Measurements from ENCODE around the gene ZNF423. TPM values are rescaled to one million over a fixed set of nuclear protein-coding genes. Genes with fewer than 3 reads are reported as not detected.

ZNF423 gene
- total and polyA plus RNA-seq, 2 of the 13 experiments (the other 11 are each of a cell fraction or from before 2014, with no cell fraction given), result 0.07 to 0.31 TPM

DNA sequence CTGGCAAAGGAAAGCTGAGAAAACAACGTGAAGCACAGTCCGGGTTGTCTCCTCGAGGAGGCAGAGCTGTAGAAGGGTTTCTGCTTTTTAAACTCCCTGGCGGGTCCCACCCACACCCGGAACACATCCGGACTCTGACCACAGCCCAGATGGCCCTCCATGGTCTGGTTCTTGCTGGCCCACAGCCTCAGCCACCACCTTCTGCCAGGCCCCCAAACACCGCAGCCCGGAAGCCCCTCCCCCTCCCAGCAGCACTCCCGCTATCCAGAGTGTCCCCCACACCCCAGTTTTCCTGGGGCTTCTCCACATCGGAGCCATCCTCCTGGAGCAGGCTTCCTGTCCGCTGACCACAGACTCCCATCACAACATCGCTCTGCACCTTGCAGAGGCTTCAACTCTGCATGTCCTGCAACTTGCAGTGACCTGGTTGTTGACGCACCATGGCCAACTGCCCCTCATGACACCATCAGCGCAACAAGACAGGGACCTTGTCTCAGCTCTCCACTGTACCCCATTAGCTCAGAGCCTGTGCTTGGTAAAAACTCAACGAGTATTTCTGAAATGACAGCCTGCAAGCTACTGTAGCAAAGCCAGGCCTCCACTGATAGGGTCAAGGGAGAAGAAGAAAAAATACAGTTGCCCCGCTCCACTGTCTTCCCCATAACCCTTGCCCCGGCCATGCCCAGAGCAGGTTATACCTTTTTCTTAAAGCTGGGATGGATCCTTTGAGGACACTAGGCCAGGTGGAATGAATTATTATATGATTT is 352.5 kb downstream of the ZNF423 start:
- DNase-seq (ENCODE audit: low spot score) (no peak), FAIRE-seq (no peak), ATAC-seq (peak; percentile 60)
- in situ Hi-C loops (cut with HindIII; ENCODE audit: extremely low pct_ligation_motif_present, low pct_unique_long_range_greater_than_20kb), result no loop called here
- Histone ChIP-seq H4K20me1 (ENCODE audit: insufficient read depth, low read length) (no peaks in the 10 kb centered on the region), H3K4me1 (ENCODE audit: insufficient read depth, low read length) (peaks cover 22% of the 10 kb centered on the region), H3K9ac (ENCODE audit: insufficient read depth, low read depth, low read length) (no peak overlapping the region), H3K79me2 (ENCODE audit: insufficient read depth, low read length) (no peaks in the 10 kb centered on the region), H3K27ac (ENCODE audit: extremely low read length, insufficient read depth, low read length) (no peak overlapping the region), H2AFZ (ENCODE audit: low read length) (no peak overlapping the region), H3K4me3 (replicated peaks in 1 of 3; ENCODE audit: insufficient read depth in 1 of 3, low read depth in 2 of 3, low read length in 3 of 3) (peak overlapping the region in 2 of 3 experiments; percentile 4 to 16; a peak in 1 of 6 replicates), H3K9me3 (ENCODE audit: low read length) (no peaks in the 10 kb centered on the region), H3K27me3 (ENCODE audit: control insufficient read depth in 1 of 2, insufficient read depth in 2 of 2, low read length in 2 of 2) (no peaks in the 10 kb centered on the region; a peak in 2 of 5 replicates), H3K4me2 (ENCODE audit: low read depth, low read length) (peak overlapping the region; percentile 52), H3K36me3 (replicated peaks in 1 of 2; ENCODE audit: control insufficient read depth in 1 of 2, insufficient read depth in 2 of 2, low read length in 2 of 2) (no peaks in the 10 kb centered on the region)
- 30% methylated on average over 14 of the region's 17 CpGs for WGBS (ENCODE audit: low lambda C conversion rate)
- intact Hi-C loops (cut with micrococcal nuclease; ENCODE audit: unreplicated experiment), result no loop called here
- CTCF ChIA-PET (ENCODE audit: low intra/inter-chr PET ratio, low total read pairs), result no interaction called here
- BruUV-seq (replicated peaks), result no TSS peak
- POLR2A ChIA-PET, result no interaction called here
- TF ChIP-seq ZNF292 (CRISPR knock-in tag; IDR thresholded peaks at IDR 0.05; ENCODE audit: borderline replicate concordance, low read depth), result peak; percentile 28; the same call in 1 of the 2 replicates
- TF ChIP-seq ZNF773 (CRISPR knock-in tag; IDR thresholded peaks at IDR 0.05; ENCODE audit: borderline replicate concordance), result no peak
- TF ChIP-seq, protein P1, sequence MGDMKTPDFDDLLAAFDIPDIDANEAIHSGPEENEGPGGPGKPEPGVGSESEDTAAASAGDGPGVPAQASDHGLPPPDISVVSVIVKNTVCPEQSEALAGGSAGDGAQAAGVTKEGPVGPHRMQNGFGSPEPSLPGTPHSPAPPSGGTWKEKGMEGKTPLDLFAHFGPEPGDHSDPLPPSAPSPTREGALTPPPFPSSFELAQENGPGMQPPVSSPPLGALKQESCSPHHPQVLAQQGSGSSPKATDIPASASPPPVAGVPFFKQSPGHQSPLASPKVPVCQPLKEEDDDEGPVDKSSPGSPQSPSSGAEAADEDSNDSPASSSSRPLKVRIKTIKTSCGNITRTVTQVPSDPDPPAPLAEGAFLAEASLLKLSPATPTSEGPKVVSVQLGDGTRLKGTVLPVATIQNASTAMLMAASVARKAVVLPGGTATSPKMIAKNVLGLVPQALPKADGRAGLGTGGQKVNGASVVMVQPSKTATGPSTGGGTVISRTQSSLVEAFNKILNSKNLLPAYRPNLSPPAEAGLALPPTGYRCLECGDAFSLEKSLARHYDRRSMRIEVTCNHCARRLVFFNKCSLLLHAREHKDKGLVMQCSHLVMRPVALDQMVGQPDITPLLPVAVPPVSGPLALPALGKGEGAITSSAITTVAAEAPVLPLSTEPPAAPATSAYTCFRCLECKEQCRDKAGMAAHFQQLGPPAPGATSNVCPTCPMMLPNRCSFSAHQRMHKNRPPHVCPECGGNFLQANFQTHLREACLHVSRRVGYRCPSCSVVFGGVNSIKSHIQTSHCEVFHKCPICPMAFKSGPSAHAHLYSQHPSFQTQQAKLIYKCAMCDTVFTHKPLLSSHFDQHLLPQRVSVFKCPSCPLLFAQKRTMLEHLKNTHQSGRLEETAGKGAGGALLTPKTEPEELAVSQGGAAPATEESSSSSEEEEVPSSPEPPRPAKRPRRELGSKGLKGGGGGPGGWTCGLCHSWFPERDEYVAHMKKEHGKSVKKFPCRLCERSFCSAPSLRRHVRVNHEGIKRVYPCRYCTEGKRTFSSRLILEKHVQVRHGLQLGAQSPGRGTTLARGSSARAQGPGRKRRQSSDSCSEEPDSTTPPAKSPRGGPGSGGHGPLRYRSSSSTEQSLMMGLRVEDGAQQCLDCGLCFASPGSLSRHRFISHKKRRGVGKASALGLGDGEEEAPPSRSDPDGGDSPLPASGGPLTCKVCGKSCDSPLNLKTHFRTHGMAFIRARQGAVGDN (CRISPR knock-in tag; IDR thresholded peaks at IDR 0.05), result 0 out of 2 replicates have a peak, but pooled peaks have one; percentile 13
- TF ChIP-seq ATF1 (CRISPR knock-in tag; IDR thresholded peaks at IDR 0.05), result no peak
- TF ChIP-seq, protein P2, sequence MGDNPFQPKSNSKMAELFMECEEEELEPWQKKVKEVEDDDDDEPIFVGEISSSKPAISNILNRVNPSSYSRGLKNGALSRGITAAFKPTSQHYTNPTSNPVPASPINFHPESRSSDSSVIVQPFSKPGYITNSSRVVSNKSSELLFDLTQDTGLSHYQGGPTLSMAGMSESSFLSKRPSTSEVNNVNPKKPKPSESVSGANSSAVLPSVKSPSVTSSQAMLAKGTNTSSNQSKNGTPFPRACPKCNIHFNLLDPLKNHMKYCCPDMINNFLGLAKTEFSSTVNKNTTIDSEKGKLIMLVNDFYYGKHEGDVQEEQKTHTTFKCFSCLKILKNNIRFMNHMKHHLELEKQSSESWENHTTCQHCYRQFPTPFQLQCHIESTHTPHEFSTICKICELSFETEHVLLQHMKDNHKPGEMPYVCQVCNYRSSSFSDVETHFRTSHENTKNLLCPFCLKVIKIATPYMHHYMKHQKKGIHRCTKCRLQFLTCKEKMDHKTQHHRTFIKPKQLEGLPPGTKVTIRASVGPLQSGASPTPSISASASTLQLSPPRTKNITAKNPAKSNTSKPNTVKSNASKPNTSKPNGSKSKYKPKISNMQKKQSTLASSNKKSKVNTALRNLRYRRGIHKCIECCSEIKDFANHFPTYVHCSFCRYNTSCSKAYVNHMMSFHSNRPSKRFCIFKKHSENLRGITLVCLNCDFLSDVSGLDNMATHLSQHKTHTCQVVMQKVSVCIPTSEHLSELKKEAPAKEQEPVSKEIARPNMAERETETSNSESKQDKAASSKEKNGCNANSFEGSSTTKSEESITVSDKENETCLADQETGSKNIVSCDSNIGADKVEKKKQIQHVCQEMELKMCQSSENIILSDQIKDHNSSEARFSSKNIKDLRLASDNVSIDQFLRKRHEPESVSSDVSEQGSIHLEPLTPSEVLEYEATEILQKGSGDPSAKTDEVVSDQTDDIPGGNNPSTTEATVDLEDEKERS (CRISPR knock-in tag; IDR thresholded peaks at IDR 0.05), result 0 out of 2 replicates have a peak, but pooled peaks have one; percentile 33
- TF ChIP-seq ZMYM3 (CRISPR knock-in tag; IDR thresholded peaks at IDR 0.05), result 0 out of 2 replicates have a peak, but pooled peaks have one; percentile 14
- TF ChIP-seq, protein P3, sequence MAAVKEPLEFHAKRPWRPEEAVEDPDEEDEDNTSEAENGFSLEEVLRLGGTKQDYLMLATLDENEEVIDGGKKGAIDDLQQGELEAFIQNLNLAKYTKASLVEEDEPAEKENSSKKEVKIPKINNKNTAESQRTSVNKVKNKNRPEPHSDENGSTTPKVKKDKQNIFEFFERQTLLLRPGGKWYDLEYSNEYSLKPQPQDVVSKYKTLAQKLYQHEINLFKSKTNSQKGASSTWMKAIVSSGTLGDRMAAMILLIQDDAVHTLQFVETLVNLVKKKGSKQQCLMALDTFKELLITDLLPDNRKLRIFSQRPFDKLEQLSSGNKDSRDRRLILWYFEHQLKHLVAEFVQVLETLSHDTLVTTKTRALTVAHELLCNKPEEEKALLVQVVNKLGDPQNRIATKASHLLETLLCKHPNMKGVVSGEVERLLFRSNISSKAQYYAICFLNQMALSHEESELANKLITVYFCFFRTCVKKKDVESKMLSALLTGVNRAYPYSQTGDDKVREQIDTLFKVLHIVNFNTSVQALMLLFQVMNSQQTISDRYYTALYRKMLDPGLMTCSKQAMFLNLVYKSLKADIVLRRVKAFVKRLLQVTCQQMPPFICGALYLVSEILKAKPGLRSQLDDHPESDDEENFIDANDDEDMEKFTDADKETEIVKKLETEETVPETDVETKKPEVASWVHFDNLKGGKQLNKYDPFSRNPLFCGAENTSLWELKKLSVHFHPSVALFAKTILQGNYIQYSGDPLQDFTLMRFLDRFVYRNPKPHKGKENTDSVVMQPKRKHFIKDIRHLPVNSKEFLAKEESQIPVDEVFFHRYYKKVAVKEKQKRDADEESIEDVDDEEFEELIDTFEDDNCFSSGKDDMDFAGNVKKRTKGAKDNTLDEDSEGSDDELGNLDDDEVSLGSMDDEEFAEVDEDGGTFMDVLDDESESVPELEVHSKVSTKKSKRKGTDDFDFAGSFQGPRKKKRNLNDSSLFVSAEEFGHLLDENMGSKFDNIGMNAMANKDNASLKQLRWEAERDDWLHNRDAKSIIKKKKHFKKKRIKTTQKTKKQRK (IDR thresholded peaks at IDR 0.05; ENCODE audit: low read length), result no peak
- TF ChIP-seq FOXA1 (IDR thresholded peaks at IDR 0.05), result no peak
- 0 out of 2 replicates have a peak, but pooled peaks have one; percentile 27 for TF ChIP-seq FOXA1 (CRISPR knock-in tag; IDR thresholded peaks at IDR 0.05)
- no peak for TF ChIP-seq ZNF660 (CRISPR knock-in tag; IDR thresholded peaks at IDR 0.05; ENCODE audit: borderline replicate concordance, low read depth)

Data from HepG2 (cell line).